HL-60/S4 (cell line): ENCODE measurements around the gene GPR32.
"Not testable (repeated sequence)": the region's sequence is repeated elsewhere in the genome, so short reads cannot be mapped to it uniquely, and the experiment has no call there.

Experiments
- in situ Hi-C: fragments of 300-500 bp; cut with MboI; formaldehyde crosslinking; loops from 2 replicates; pipeline ENCODE4 v1.14.3; 2022; ENCODE audit warnings: low sequenced_read_pairs

GPR32 gene

DNA sequence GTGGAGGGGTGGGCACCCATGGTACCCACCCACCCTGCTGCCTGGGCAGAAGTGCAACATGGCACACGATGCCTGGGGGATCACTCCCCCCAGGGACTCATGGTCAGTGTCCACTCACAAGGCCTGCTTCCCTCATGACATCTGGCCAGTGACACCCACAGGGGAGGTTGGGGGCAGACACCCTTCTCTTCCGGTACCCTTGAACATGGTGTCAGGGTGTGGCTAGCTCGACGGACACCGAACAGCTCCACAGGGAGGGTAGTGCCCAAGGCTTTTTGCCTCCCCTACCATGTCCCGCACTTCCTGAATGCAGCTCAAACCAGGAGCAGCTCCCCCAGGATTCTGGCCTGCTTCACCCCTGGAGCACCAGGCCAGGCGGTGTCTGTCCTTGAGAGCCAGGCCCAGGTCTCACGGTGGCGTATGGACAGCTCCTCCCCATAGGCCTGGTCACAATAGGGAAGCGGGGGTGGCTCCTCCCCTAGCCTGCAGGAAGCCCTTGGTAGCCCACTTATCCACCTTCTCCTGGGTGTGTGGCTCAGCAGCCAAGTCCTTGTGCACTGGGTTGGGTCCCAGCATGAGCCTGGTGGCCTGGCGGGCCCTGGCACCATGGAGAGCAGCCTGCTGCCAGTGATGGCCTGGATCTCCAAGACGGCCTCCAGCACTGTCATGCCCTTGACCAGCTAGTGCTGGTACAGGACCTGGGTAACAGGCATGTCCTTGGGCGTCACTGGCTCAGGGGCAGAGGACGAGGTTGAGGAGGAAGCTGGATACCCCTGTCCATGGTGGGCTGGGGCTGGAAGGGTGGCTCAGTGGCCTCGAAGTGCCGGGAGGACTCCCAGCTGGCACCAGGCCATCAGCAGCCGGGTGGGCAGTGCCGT, 27.8 kb downstream of the GPR32 start:
- in situ Hi-C loops = no loop called here

DNA sequence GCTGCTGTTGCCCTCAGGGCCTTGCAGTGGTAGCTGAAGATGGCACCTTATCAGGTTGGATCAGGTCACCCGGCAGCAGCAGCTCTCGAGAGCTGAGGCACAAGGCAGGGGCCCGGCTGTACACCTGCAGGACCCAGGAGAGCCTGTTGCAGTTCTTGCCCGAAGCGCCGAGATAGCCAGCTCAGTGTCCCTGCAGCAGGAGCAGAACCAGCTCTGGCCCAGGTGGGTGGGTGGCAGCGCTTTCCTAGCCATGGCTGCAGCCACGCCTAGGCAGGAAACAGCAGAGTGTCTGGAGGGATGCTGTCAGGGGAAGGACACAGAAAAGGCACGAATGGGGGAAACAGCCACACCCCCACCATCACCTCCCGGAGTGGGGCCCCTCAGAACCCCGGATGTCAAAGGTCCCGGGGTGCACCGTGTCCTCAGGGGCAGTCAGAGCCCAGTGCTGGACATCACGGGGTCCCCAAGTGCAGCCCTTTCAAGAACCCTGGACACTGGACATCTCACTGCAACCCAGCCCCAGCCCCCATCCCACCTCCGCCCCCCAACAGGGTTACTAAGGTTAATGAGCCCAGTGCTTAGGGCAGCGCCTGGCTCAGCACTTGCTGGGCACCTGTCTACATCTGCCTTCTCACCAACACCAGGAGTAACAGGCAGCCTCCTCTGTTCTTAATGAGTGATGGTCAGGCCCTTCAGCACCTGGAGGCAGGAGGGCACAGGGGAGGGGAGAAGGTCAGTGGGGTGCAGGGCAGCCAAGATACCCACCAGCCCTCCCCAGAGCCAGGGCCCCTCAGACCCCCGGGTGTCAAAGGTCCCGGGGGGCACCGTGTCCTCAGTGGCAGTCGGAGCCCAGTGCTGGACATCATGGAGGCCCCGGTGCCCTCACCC, 28.6 kb downstream of the GPR32 start:
- in situ Hi-C loops = no loop called here

DNA sequence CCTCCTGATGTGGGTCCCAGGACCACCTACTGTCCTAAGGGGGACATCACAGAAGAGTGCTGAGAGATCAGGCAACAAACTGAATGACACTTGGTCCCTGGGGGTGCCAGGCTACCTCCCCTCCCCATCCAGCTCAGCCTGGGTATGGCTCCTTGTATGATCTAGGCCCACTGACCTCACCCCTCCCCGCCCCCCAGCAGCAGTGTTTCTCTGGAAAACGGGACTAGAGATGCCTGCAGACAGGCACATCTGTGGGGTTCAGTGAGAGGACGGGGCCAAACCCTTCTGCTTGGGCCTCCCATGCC, 29.2 kb downstream of the GPR32 start:
- in situ Hi-C loops = no loop called here

DNA sequence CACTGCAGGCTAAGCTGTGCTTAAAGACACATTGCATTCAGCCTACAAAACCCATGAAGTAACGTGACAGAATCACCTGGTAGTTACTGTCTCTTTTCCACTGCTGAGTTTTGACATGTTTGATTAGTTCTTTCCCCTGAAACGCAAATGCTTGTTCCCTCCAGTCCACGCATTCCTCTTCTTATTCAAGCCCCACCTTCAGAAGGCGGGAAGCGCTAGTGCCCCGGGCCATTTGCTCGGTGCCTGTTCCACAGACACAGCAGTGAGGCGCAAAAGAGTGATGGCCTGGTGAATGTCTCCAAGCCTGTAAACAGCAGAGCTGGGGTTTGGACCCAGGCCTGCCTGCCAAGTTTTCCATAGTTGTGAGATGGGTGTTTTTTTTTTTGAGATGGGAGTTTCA, 30.8 kb downstream of the GPR32 start:
- in situ Hi-C loops = no loop called here

DNA sequence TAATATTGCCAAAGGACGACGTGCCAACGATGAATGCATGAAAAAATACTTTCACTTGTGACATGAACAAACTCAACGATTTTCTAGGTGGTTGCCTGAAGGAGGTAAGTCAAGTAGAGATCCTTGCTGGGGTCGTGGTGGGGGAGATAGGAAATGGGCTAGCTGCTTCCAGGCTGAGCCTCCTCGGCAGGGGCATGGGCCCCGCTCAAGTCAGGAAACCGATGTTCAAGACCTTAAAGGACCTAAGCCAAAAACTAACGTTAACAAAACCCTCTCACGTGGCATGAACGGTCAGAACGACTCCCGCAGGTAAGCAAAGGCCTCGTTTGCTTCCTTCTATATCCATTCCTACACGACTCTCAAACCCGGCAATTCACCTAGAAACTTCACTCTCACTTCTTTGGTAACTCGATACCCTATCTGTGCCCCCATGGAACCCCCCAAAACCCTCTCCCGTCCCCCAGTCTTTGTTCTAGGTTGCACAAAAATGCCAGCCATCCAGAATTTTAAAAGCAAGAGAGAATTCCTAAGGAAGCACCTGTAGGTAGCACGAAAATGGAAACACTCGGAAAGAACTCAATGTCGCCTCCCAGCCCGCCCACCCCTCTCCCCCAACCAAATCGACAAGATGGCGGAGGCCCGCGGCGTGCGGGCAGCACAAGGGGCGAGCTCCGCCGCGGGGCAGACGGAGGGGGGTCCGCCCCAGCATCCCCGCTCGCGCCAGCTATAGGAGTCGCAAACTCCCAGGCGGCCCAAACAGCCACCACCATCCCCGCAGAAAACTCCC, 33.6 kb downstream of the GPR32 start:
- in situ Hi-C loops = no loop called here

DNA sequence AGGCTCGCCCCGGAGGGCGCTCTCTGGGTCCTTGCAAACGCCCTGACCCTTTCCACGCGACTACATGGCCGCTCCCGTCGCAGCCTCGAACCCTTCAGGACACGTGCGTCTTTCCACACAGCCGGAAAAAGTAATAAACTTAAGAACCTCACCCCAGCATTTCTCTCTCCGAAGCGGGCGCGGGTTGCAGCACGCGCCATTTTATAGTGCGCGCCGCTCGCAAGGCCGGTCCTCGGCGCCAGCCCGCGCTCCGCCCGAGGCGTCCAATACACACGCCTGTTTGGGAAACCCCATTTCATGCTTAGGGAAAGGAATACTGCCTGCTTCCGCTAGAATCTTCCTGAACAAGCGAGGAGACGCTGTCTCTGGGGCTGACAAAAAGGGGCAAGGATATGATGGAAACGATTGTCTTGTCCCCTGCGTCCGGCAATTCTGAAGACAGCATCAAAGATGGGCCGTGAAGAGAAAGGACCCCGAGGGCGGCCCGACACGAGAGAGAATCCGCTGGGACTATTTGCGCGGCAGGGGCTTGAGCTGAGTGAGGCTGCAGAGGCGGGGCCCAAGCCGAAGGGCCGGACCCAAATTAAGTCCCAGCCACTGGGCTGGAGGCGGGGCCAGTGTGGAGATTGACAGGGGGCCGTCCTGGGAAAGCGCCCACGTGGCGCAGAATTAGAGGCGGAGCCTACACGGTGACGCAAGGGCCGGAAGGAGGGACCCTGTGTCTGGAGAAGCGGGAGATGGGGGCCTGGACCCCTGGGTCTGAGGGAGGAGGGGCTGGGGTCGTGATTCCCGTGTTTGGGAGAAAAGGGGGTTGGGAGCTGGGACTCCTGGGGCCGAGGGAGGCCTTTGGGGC, 34.4 kb downstream of the GPR32 start:
- in situ Hi-C loops = no loop called here

DNA sequence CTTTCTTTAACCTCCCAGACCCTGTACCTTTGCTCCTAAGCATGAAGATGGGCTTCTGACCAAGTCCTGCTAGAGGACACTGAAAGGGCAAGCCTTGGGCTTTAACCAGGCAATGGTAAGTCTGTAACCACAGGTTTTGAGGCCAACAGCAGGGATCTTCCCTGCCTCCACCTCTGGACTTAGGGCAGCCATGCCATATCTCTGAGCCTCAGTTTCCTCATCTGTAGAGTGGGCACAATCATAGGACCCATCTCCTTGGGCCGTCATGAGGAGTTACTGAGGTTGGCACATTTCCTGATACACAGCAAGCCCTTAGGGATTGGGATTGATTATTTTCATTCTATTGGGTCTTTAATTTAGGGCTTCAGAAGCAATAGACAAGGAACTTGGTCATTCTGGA, 38.6 kb downstream of the GPR32 start:
- in situ Hi-C loops = no loop called here

DNA sequence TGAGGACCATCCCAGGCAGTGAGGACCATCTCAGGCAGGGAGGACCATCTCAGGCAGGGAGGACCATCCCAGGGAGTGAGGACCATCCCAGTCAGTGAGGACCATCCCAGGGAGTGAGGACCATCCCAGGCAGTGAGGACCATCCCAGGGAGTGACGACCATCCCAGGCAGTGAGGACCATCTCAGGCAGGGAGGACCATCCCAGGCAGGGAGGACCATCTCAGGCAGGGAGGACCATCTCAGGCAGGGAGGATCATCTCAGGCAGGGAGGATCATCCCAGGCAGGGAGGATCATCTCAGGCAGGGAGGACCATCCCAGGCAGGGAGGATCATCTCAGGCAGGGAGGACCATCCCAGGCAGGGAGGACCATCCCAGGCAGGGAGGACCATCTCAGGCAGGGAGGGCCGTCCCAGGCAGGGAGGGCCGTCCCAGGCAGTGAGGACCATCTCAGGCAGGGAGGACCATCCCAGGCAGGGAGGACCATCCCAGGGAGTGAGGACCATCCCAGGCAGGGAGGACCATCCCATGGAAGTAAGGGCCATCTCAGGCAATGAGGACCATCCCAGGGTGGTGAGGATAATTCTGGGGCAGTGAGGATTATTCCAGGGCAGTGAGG, 41.5 kb downstream of the GPR32 start:
- in situ Hi-C loops = not testable (repeated sequence)

DNA sequence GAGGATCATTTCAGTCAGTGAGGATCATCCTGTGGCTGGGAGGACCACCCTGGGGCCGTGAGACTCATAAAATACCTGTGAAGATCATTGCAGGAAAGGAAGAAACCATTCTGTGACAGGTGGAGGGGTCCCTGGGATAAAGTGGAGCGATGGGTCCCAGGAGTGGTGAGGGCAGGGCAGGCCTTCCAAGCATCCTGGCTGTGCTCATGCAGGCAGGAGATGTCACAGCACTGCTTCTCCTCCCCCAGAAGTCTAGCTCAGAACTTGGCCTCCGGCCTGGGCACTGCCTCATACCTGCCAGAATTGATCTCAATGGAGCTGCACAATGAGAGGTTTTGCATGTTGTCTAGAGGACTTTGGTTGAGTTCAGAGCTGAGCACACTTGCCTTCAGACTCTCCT, 42.2 kb downstream of the GPR32 start:
- in situ Hi-C loops = no loop called here

DNA sequence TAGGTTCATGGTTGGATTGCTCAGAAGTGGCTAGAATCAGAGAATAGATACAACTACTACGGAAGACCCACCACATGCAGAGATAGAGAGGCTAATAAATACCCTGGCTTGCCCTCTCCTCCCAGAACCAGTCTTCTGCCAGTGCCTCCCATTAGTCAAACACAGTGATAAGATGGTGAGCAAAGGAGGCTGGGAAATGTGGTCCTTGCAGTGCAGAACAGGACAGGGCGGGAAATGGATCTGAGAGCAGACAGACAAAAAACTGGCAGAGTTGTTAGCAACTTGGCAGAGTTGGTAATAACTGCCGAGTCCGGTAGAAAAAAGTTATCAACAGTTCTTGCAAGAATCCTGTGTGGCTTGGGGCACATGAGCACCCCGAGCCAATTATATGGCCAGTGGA, 44.6 kb downstream of the GPR32 start:
- in situ Hi-C loops = no loop called here

DNA sequence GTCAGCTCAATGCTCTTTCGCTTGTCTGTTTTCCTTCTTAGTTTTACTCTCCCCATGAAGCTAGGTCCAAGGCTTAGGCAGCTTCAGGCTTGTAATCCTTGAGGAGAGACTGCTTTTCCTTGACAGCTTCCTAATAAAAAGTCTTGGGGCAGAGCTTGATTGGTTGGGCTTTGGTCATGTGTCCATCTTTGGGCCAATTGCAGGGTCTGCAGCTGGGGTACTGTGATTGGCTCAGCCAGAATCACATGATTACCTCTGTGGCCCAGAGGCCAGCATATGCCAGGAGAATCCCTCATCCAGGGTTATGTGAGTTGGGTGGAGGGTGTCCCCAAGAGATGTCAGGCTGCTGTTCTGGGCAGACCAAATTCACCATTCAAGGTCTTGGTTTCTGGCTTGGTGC, 45.2 kb downstream of the GPR32 start:
- in situ Hi-C loops = no loop called here

DNA sequence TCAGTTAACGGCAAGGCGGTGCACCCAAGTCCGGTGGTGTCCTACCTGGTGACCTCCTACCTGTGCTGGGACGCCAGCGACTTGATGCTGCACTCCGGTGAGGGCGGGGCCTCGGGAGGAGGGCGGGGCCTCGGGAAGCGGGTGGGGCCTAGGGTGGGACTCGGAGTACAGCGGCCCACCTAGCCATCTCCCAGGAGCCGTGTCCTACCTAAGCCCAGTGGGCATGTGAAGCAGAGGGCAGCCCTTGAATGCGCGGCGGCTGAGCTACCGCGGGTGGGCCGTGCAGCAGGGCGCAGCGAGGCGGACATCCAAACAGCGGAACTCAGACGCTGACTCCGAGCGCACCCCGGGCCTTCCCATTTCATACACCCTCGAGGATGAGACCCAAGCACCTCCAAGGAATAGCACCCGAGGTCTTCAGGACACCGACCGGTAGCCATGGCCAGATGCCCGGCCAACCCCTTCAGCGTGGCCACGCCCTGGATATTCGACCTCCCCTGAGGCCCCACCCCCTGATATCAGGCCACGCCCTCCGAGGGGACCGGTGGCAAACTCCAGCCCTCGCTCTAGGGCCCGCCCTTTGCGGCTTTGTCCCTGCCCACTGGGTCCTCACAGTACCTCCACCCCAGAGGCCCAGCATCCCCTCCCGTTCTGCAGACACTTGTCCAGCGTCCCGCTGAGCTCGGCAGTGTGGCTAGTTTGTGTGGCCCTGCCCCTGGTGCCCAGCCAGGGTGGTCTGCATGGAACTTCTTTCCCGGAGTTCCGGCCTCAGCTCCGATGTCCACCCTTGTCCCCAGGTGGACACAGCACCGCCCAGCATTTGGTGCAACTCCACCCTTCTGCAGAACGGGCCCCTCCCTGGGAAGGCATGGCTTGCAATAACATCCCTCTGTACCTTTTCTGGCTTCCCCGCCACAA, 47.9 kb downstream of the GPR32 start:
- in situ Hi-C loops = no loop called here

DNA sequence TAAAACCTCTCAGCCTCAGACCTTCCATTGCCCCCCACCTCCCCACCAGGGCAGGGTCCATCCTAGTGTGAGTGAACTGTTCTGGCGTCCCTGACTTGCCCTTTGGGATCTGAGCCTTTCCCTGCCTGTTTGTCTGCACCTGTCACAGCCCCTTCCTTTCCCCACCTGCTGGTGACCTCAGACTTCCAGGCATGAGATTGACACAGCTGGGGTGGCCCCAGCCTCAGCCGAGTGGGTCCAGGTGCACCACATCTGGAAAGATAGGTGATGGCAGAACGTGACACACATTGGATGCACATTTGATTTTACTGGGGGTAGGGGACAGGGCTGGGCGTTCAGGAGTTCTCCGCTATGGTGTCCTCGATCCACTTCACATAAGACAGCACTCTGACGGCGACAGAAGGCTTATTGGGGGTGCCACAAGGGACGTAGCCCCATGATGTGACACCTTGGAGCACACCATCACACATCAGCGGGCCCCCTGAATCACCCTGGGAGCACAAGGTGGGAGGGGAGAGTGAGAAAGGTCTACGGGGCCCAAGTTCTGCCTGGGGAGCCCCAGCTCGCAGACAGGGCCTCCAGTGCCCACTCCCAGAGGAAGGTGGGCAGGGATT, 48.7 kb downstream of the GPR32 start:
- in situ Hi-C loops = no loop called here

DNA sequence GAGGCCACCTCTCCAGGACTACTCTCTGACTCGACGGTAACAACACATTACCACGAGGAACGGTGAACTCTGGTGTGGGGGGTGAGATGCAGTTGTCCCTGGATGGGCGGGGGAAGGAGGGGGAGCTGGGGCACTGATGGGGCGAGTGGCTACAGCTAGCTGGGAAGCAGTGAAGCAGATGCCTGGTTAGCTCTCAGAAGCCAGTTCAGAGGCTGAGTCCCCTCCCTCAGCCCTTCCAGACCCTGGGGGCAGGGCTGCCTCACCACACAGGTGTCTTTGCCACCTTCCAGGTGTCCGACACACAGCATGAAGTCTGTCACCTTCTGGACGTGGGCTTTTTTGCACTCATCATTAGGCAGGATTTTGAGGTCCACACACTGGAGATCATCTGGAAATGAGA, 49.4 kb downstream of the GPR32 start:
- in situ Hi-C loops = no loop called here

DNA sequence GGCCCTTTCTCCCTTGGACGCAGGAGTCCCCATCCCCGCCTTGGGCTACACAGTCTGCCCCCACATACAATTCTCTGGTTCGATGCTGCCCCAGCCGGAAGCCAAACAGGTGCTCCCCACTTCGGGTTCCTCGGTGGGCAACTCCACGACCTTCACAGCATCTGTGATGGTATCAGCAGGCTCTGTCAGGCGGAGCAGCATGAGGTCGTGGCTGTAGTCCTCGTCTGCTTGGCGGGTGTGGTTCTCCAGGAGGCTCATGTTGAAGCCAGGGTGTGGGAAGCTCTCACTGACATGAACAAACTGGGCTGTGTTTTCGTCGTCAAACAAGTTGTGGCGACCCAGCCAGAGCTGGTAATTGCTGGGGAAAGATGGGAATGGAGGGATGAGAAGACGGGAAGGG, 49.8 kb downstream of the GPR32 start:
- in situ Hi-C loops = no loop called here

DNA sequence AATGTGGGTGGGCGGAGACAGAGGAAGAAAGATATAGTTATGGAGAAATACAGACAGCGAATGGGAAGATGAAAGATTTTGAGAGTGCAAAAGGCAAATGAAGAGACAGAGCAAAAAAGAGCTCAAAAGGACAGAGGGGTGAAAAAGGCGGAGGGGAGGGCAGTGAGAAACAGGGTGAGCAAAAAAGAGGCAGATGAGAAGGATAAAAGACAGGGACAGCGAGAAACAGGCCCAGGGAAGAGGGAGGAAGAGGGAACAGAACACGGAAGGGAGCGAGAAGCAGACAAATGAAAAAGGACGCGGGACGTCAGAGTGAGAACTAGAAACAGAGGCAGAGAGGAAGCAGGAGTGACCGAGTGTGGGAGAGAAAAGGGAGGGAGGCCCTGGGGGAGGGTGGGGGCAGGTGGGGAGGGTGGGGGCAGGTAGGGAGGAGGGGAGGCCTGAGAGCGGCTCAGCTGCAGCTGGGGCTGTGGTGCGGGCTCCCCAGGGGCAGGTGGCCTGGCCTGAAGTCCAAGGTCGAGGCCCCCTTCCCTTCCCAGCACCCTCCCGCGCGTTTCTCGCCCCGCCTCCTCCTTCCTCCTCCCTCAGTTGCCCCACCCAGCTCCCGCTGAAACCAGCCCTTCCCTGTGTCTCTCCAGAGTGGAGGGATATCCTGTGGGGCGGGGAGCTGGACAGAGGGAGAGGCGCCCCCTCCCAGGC, 50.4 kb downstream of the GPR32 start:
- in situ Hi-C loops = no loop called here

DNA sequence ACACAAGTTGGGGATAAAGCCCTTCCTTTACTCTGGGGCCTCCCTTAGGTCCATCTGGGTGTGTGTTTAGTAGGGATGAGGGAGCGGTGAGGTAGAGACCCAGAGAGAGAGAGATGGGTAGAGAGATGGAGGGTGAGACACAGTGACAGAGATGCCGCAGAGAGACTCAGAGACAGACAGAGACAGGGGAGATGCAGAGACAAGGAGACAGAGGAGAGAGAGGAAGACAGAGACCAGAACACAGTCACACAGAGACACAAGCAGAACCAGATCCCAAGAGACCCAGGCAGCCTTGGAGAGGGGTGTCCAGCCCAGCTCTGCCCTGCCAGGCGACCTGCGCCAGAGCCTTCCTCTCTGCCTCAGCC, 51.0 kb downstream of the GPR32 start:
- in situ Hi-C loops = no loop called here
